Effector CD4-positive, alpha-beta T cell (primary cell): ENCODE results near the gene CTDP1.

Experiments used
- DNase-seq: peaks from one replicate; pipeline ENCODE4 v3.0.0-alpha.2; 2020

The CTDP1 gene

GRCh38 chr18:79644666-79645057, 34.9 kb upstream of the CTDP1 start:
- no peak for DNase-seq

GRCh38 chr18:79645291-79645983, 34.2 kb upstream of the CTDP1 start:
- DNase-seq, result no peak

- DNase-seq, result no peak
Observed at GRCh38 chr18:79647307-79647706, 32.3 kb upstream of the CTDP1 start.

GRCh38 chr18:79650959-79651358, 28.6 kb upstream of the CTDP1 start:
- no peak for DNase-seq

- DNase-seq, result no peak
Observed at GRCh38 chr18:79657342-79657996, 22.1 kb upstream of the CTDP1 start.

- DNase-seq, result no peak
Observed at GRCh38 chr18:79658366-79658765, 21.2 kb upstream of the CTDP1 start.

GRCh38 chr18:79659733-79660132, 19.9 kb upstream of the CTDP1 start:
- DNase-seq, result no peak

- no peak for DNase-seq
Observed at GRCh38 chr18:79662034-79662433, 17.6 kb upstream of the CTDP1 start.

GRCh38 chr18:79662439-79662838, 17.2 kb upstream of the CTDP1 start:
- DNase-seq, result no peak

- no peak for DNase-seq
Observed at GRCh38 chr18:79664525-79665125, 15.0 kb upstream of the CTDP1 start.

- DNase-seq, result no peak
Observed at GRCh38 chr18:79668203-79668602, 11.4 kb upstream of the CTDP1 start.

GRCh38 chr18:79672490-79673276, 6.9 kb upstream of the CTDP1 start:
- no peak for DNase-seq

- DNase-seq, result no peak
Observed at GRCh38 chr18:79677221-79677620, 2.4 kb upstream of the CTDP1 start.

- DNase-seq, result no peak
Observed at GRCh38 chr18:79677840-79678239, 1.8 kb upstream of the CTDP1 start.

- DNase-seq, result peak; percentile 98
Observed at GRCh38 chr18:79678665-79679551, 695 bp upstream of the CTDP1 start.

- peak; percentile 22 for DNase-seq
Observed at GRCh38 chr18:79680100-79680879, 687 bp downstream of the CTDP1 start.

- DNase-seq, result no peak
Observed at GRCh38 chr18:79680891-79681339, 1.3 kb downstream of the CTDP1 start.

- DNase-seq, result peak; percentile 55
Observed at GRCh38 chr18:79681484-79682387, 2.1 kb downstream of the CTDP1 start.

- DNase-seq, result no peak
Observed at GRCh38 chr18:79682481-79682880, 2.9 kb downstream of the CTDP1 start.

- DNase-seq, result no peak
Observed at GRCh38 chr18:79682894-79683625, 3.5 kb downstream of the CTDP1 start.
